A673 (cell line): ENCODE results near the gene TBC1D5. TPM values are rescaled to one million over a fixed set of nuclear protein-coding genes. Genes with fewer than 3 reads are reported as not detected.

Experiments
- BruUV-seq: library from RNA; stranded (reverse); fragments of 400-500 nt; replicated peaks from 2 replicates; lab custom pipeline; 2021; lab: Mats Ljungman, UMichigan
- CTCF ChIA-PET: fragments of 300-600 bp; sonication (Branson Sonifier 250); formaldehyde crosslinking; loops from one replicate; lab custom pipeline; 2022; ENCODE audit warnings: antibody characterized with exemption; lab: Charles Lee
- POLR2A ChIA-PET: fragments of 300-600 bp; sonication (Branson Sonifier 250); formaldehyde crosslinking; loops from one replicate; lab custom pipeline; 2022; ENCODE audit warnings: antibody characterized with exemption; ENCODE audit not compliant: low non-redundant PET; lab: Charles Lee
- DNase-seq: peaks from one replicate; pipeline ENCODE4 v3.0.0-alpha.2; 2015; ENCODE audit warnings: low spot score
- H3K27ac ChIP-seq: fragments of 200-600 bp; sonication (generic); 2 replicates; pipeline ENCODE4 v1.5.1; 2016; ENCODE audit warnings: mixed run types, low read depth, mild to moderate bottlenecking, mixed read lengths, antibody characterized with exemption, low read length; ENCODE audit not compliant: poor library complexity, severe bottlenecking
- H3K27me3 ChIP-seq: fragments of 200-600 bp; sonication (generic); replicated peaks from 2 replicates; pipeline ENCODE4 v1.6.1; 2017; ENCODE audit warnings: mixed run types, low read depth, mild to moderate bottlenecking, mixed read lengths, antibody characterized with exemption, low read length; ENCODE audit not compliant: insufficient read depth, poor library complexity
- H3K36me3 ChIP-seq: fragments of 200-600 bp; sonication (generic); 2 replicates; pipeline ENCODE4 v1.6.1; 2016; ENCODE audit warnings: mixed run types, mild to moderate bottlenecking, mixed read lengths, antibody characterized with exemption, low read length; ENCODE audit not compliant: insufficient read depth, poor library complexity, severe bottlenecking
- H3K4me1 ChIP-seq: fragments of 200-600 bp; sonication (generic); 2 replicates; pipeline ENCODE4 v1.6.1; 2017; ENCODE audit warnings: mixed run types, mild to moderate bottlenecking, mixed read lengths, antibody characterized with exemption, low read length; ENCODE audit not compliant: insufficient read depth, poor library complexity, severe bottlenecking
- H3K4me3 ChIP-seq: fragments of 200-600 bp; sonication (generic); 2 replicates; pipeline ENCODE4 v1.5.1; 2016; ENCODE audit warnings: low read depth, mixed run types, mild to moderate bottlenecking, mixed read lengths, low read length; ENCODE audit not compliant: poor library complexity, severe bottlenecking
- H3K9me3 ChIP-seq: fragments of 200-600 bp; sonication (generic); 2 replicates; pipeline ENCODE4 v1.6.1; 2016; ENCODE audit warnings: mixed run types, low read depth, mild to moderate bottlenecking, mixed read lengths, antibody characterized with exemption, low read length; ENCODE audit not compliant: poor library complexity, severe bottlenecking
- CTCF ChIP-seq: fragments of 300-800, 200-600 bp; sonication (generic); conservative IDR thresholded peaks from 2 replicates; pipeline ENCODE4 v1.5.1; 2017; ENCODE audit warnings: low read depth, mild to moderate bottlenecking, antibody characterized with exemption, low read length, moderate library complexity, mixed read lengths
- EZH2 ChIP-seq: fragments of 200-600 bp; sonication (generic); IDR thresholded peaks from 2 replicates; pipeline ENCODE4 v1.6.1; 2017; ENCODE audit warnings: borderline replicate concordance, low read depth, mild to moderate bottlenecking, mixed read lengths, antibody characterized with exemption, low read length; ENCODE audit not compliant: poor library complexity, severe bottlenecking
- intact Hi-C: fragments of 100-400 bp; cut with micrococcal nuclease; formaldehyde crosslinking; loops from one replicate; pipeline ENCODE4 v1.10.0; 2022; ENCODE audit not compliant: unreplicated experiment
- total RNA-seq: library from RNA; stranded (reverse); gene quantifications from 2 replicates; pipeline ENCODE4 v1.2.3, GENCODE V29; 2021

Gene TBC1D5
- total RNA-seq, 1 experiment from 2014 or later: 40.7 TPM

GRCh38 chr3:17752436-17752835, 10.0 kb upstream of the TBC1D5 start:
- BruUV-seq: no TSS peak
- POLR2A ChIA-PET: no interaction called here

DNA sequence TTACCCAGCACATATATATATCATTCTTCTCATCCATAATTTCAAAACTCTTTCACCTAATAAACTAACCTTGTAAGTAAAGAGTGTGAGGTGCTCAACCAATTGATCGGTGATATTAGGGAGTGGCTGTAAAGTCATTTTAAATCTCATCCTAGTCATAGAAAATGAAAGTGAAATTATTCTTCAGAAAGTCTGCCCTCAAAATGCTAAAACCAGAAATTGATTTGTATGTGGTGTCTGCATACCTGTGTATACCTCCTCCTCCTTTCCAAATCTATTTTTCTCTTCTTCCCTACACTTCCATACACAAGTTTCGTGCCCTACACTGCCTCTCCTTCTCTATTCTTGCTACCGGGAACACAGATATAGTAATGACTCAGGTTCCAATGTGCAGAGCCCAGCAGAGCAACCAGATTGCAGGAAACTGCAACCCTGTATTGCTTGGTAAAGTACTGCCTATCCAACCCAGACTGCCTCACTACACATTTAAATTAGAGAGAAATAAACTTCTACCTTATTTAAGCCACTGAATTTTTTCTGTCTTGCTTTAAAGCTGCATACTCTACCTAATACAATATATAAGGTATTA, 7.4 kb upstream of the TBC1D5 start:
- H3K4me3 ChIP-seq: no peak overlapping the region

More at GRCh38 chr3:17752436-17752835, 10.0 kb upstream of the TBC1D5 start:
- H3K36me3 ChIP-seq: no peaks in the 10 kb centered on the region
- CTCF ChIA-PET: no interaction called here
- TF ChIP-seq EZH2: no peak
- TF ChIP-seq CTCF: no peak
- DNase-seq: no peak
- intact Hi-C loops: no loop called here
- H3K4me1 ChIP-seq: no peaks in the 10 kb centered on the region
- no peaks in the 10 kb centered on the region for H3K27me3 ChIP-seq
- no peaks in the 10 kb centered on the region for H3K9me3 ChIP-seq
- no peak overlapping the region for H3K27ac ChIP-seq
- H3K4me3 ChIP-seq: no peak overlapping the region

DNA sequence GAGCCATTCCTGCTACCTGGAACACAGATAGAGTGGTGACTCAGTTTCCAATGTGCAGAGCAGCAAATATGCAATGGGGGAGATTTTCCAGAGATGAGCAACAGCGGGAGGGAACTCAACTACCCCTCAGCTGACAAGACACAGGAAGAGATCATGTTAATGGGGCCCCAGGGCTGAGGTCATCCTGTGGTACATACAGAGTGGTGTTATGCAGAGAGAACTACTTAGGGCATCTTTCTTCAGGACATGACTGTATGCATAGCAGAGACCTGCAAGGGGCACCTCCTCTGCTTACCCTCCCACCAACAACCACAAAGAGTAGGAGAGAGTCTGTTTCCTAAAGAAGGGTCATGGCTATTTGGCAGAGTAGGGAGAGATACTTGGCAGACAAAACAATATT, 6.8 kb upstream of the TBC1D5 start:
- intact Hi-C loops: no loop called here
- no peak for TF ChIP-seq EZH2
- no peak for TF ChIP-seq CTCF
- H3K4me1 ChIP-seq: no peaks in the 10 kb centered on the region
- no peaks in the 10 kb centered on the region for H3K9me3 ChIP-seq
- DNase-seq: no peak
- no peak overlapping the region for H3K27ac ChIP-seq
- no peak overlapping the region for H3K4me3 ChIP-seq
- POLR2A ChIA-PET: no interaction called here
- CTCF ChIA-PET: no interaction called here
- H3K36me3 ChIP-seq: no peaks in the 10 kb centered on the region
- BruUV-seq: no TSS peak
- no peaks in the 10 kb centered on the region for H3K27me3 ChIP-seq

More for the DNA sequence above, 7.4 kb upstream of the TBC1D5 start:
- intact Hi-C loops: no loop called here
- ChIA-PET POLR2A (no interaction called here), CTCF (no interaction called here)
- Histone ChIP-seq H3K36me3 (no peaks in the 10 kb centered on the region), H3K27me3 (no peaks in the 10 kb centered on the region), H3K9me3 (no peaks in the 10 kb centered on the region), H3K4me1 (no peaks in the 10 kb centered on the region), H3K27ac (no peak overlapping the region)
- no TSS peak for BruUV-seq
- DNase-seq: no peak
- TF ChIP-seq EZH2 (no peak), CTCF (no peak)
